WTC11 (cell line): Measurements from ENCODE around the gene RHBDL1. TPM values are rescaled to one million over a fixed set of nuclear protein-coding genes. Genes with fewer than 3 reads are reported as not detected.

ENCODE experiments used
- ATAC-seq: fragments of 200-7000 bp; cut with Tn5 transposase; 2 replicates; pipeline ENCODE4 v1.10.0; 2021; ENCODE audit warnings: mild to moderate bottlenecking, moderate library complexity
- CTCF ChIA-PET: fragments of 300-600 bp; sonication (Branson Sonifier 250); formaldehyde crosslinking; loops from one replicate; lab custom pipeline; 2021; ENCODE audit warnings: antibody characterized with exemption; lab: Charles Lee
- POLR2A ChIA-PET: fragments of 350-600 bp; sonication (Branson Sonifier 250); formaldehyde crosslinking; loops from one replicate; lab custom pipeline; 2021; ENCODE audit warnings: antibody characterized with exemption; lab: Charles Lee
- DNase-seq: peaks from one replicate; pipeline ENCODE4 v3.0.0; 2021; ENCODE audit warnings: low spot score
- H3K27ac Mint-ChIP-seq: 2 replicates; pipeline ENCODE4 v1.8.0; 2021; ENCODE audit warnings: mixed read lengths
- H3K27me3 Mint-ChIP-seq: 2 replicates; pipeline ENCODE4 v1.8.0; 2021; ENCODE audit warnings: low read depth, mild to moderate bottlenecking, moderate library complexity, mixed read lengths
- H3K36me3 Mint-ChIP-seq: 2 replicates; pipeline ENCODE4 v1.8.0; 2021; ENCODE audit warnings: mixed read lengths
- H3K4me1 Mint-ChIP-seq: 2 replicates; pipeline ENCODE4 v1.8.0; 2022; ENCODE audit warnings: mixed read lengths
- H3K4me3 Mint-ChIP-seq: 2 replicates; pipeline ENCODE4 v1.8.0; 2021; ENCODE audit warnings: mild to moderate bottlenecking, moderate library complexity, mixed read lengths
- H3K9me3 Mint-ChIP-seq: 2 replicates; pipeline ENCODE4 v1.8.0; 2021; ENCODE audit warnings: mixed read lengths
- CREB1 ChIP-seq: sonication (generic); formaldehyde crosslinking; IDR thresholded peaks from 2 replicates; pipeline ENCODE4 v1.8.0; 2023; ENCODE audit warnings: mild to moderate bottlenecking, missing genetic modification reagents
- CREM ChIP-seq: sonication (generic); formaldehyde crosslinking; IDR thresholded peaks from 2 replicates; pipeline ENCODE4 v1.8.1; 2022; ENCODE audit warnings: mild to moderate bottlenecking, missing genetic modification reagents, moderate library complexity
- ELF4 ChIP-seq: sonication (generic); formaldehyde crosslinking; IDR thresholded peaks from 2 replicates; pipeline ENCODE4 v1.8.1; 2022; ENCODE audit warnings: low read depth, mild to moderate bottlenecking, moderate library complexity, missing genetic modification reagents
- ETV6 ChIP-seq: sonication (generic); formaldehyde crosslinking; IDR thresholded peaks from 2 replicates; pipeline ENCODE4 v1.8.1; 2022; ENCODE audit warnings: mild to moderate bottlenecking, missing genetic modification reagents
- IRF2 ChIP-seq: sonication (generic); formaldehyde crosslinking; IDR thresholded peaks from 2 replicates; pipeline ENCODE4 v1.8.0; 2022; ENCODE audit warnings: low read depth, missing genetic modification reagents, borderline replicate concordance
- JUN ChIP-seq: sonication (generic); formaldehyde crosslinking; IDR thresholded peaks from 2 replicates; pipeline ENCODE4 v1.8.0; 2023; ENCODE audit warnings: mild to moderate bottlenecking, missing genetic modification reagents
- MYBL2 ChIP-seq: sonication (generic); formaldehyde crosslinking; IDR thresholded peaks from 2 replicates; pipeline ENCODE4 v1.8.1; 2023; ENCODE audit warnings: mild to moderate bottlenecking, moderate library complexity, missing genetic modification reagents
- NR3C1 ChIP-seq: sonication (generic); formaldehyde crosslinking; conservative IDR thresholded peaks from 2 replicates; pipeline ENCODE4 v1.8.1; 2023; ENCODE audit warnings: low read depth, mild to moderate bottlenecking, missing genetic modification reagents
- OVOL2 ChIP-seq: fragments of 250-450 bp; sonication (Bioruptor Pico); IDR thresholded peaks from 2 replicates; pipeline ENCODE4 v1.9.0; 2021; ENCODE audit warnings: mild to moderate bottlenecking, borderline replicate concordance
- RELA ChIP-seq: sonication (generic); formaldehyde crosslinking; IDR thresholded peaks from 2 replicates; pipeline ENCODE4 v1.8.1; 2022; ENCODE audit warnings: missing genetic modification reagents, mild to moderate bottlenecking, borderline replicate concordance
- RORB ChIP-seq: fragments of 250-450 bp; sonication (Bioruptor Pico); IDR thresholded peaks from 2 replicates; pipeline ENCODE4 v1.9.0; 2021; ENCODE audit warnings: mild to moderate bottlenecking
- SMAD3 ChIP-seq: sonication (generic); formaldehyde crosslinking; IDR thresholded peaks from 2 replicates; pipeline ENCODE4 v1.8.0; 2022; ENCODE audit warnings: missing genetic modification reagents, mild to moderate bottlenecking, borderline replicate concordance
- SOX15 ChIP-seq: fragments of 250-450 bp; sonication (Bioruptor Pico); IDR thresholded peaks from 2 replicates; pipeline ENCODE4 v1.9.0; 2021; ENCODE audit warnings: mild to moderate bottlenecking
- TP53 ChIP-seq: sonication (generic); formaldehyde crosslinking; IDR thresholded peaks from 2 replicates; pipeline ENCODE4 v1.8.1; 2023; ENCODE audit warnings: mild to moderate bottlenecking, missing genetic modification reagents
- total RNA-seq: library from RNA; stranded (reverse); gene quantifications from 3 replicates; pipeline ENCODE4 v1.2.3, GENCODE V29; 2021
- TF ChIP-seq, protein P1 (sequence below): fragments of 250-450 bp; sonication (Bioruptor Pico); IDR thresholded peaks from 2 replicates; pipeline ENCODE4 v1.8.0; 2021; ENCODE audit warnings: mild to moderate bottlenecking
- TF ChIP-seq, protein P2 (sequence below): sonication (generic); formaldehyde crosslinking; IDR thresholded peaks from 2 replicates; pipeline ENCODE4 v1.8.0; 2022; ENCODE audit warnings: mild to moderate bottlenecking, missing genetic modification reagents
- TF ChIP-seq, protein P3 (sequence below): fragments of 200-600 bp; IDR thresholded peaks from 2 replicates; pipeline ENCODE4 v1.8.0; 2022; ENCODE audit warnings: antibody characterized with exemption
- TF ChIP-seq, protein P4 (sequence below): sonication (generic); formaldehyde crosslinking; conservative IDR thresholded peaks from 2 replicates; pipeline ENCODE4 v1.8.1; 2023; ENCODE audit warnings: mild to moderate bottlenecking, low read depth, missing genetic modification reagents, moderate library complexity
- TF ChIP-seq, protein P5 (sequence below): sonication (generic); formaldehyde crosslinking; IDR thresholded peaks from 2 replicates; pipeline ENCODE4 v1.8.1; 2023; ENCODE audit warnings: mild to moderate bottlenecking, moderate library complexity, missing genetic modification reagents

Gene RHBDL1
- total RNA-seq, 1 experiment from 2014 or later = 8.2 TPM

DNA sequence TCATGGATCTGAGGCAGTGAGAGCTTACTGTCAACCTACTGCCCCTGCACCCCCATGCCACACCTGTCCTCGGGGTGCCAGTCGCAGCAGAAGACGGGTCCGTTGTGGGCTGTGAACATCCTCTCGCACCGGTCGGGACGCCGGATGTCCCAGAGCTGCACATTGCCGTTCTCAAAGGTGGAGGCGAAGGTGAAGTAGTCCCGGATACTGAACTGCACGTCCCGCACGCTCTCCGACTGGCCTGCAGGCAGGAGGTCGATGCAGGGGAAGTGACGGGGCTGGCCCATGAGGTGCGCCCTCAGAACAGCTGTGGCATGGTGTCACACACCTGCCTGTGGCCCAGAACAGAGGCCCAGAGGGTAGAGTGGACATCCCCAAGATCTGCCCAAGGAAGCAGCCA lies 12.0 kb downstream of the RHBDL1 start:
- H3K27me3 Mint-ChIP-seq = peaks cover 17% of the 10 kb centered on the region
- peaks cover 9% of the 10 kb centered on the region for H3K4me1 Mint-ChIP-seq
- POLR2A ChIA-PET = no interaction called here
- ATAC-seq = no peak
- peaks cover 9% of the 10 kb centered on the region for H3K36me3 Mint-ChIP-seq
- TF ChIP-seq JUN (CRISPR knock-in tag) (no peak), CREB1 (CRISPR knock-in tag) (no peak), TP53 (no peak), SMAD3 (CRISPR knock-in tag) (no peak), MYBL2 (CRISPR knock-in tag) (no peak), IRF2 (no peak), SOX15 (CRISPR knock-in tag) (no peak), RORB (CRISPR knock-in tag) (no peak), RELA (CRISPR knock-in tag) (no peak), CREM (CRISPR knock-in tag) (no peak), ELF4 (no peak), OVOL2 (CRISPR knock-in tag) (no peak), NR3C1 (CRISPR knock-in tag) (no peak), ETV6 (CRISPR knock-in tag) (no peak)
- TF ChIP-seq, protein P1, sequence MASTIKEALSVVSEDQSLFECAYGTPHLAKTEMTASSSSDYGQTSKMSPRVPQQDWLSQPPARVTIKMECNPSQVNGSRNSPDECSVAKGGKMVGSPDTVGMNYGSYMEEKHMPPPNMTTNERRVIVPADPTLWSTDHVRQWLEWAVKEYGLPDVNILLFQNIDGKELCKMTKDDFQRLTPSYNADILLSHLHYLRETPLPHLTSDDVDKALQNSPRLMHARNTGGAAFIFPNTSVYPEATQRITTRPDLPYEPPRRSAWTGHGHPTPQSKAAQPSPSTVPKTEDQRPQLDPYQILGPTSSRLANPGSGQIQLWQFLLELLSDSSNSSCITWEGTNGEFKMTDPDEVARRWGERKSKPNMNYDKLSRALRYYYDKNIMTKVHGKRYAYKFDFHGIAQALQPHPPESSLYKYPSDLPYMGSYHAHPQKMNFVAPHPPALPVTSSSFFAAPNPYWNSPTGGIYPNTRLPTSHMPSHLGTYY (CRISPR knock-in tag) = no peak
- TF ChIP-seq, protein P2, sequence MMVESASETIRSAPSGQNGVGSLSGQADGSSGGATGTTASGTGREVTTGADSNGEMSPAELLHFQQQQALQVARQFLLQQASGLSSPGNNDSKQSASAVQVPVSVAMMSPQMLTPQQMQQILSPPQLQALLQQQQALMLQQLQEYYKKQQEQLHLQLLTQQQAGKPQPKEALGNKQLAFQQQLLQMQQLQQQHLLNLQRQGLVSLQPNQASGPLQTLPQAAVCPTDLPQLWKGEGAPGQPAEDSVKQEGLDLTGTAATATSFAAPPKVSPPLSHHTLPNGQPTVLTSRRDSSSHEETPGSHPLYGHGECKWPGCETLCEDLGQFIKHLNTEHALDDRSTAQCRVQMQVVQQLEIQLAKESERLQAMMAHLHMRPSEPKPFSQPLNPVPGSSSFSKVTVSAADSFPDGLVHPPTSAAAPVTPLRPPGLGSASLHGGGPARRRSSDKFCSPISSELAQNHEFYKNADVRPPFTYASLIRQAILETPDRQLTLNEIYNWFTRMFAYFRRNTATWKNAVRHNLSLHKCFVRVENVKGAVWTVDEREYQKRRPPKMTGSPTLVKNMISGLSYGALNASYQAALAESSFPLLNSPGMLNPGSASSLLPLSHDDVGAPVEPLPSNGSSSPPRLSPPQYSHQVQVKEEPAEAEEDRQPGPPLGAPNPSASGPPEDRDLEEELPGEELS (CRISPR knock-in tag) = no peak
- TF ChIP-seq, protein P3, sequence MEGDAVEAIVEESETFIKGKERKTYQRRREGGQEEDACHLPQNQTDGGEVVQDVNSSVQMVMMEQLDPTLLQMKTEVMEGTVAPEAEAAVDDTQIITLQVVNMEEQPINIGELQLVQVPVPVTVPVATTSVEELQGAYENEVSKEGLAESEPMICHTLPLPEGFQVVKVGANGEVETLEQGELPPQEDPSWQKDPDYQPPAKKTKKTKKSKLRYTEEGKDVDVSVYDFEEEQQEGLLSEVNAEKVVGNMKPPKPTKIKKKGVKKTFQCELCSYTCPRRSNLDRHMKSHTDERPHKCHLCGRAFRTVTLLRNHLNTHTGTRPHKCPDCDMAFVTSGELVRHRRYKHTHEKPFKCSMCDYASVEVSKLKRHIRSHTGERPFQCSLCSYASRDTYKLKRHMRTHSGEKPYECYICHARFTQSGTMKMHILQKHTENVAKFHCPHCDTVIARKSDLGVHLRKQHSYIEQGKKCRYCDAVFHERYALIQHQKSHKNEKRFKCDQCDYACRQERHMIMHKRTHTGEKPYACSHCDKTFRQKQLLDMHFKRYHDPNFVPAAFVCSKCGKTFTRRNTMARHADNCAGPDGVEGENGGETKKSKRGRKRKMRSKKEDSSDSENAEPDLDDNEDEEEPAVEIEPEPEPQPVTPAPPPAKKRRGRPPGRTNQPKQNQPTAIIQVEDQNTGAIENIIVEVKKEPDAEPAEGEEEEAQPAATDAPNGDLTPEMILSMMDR = no peak
- TF ChIP-seq, protein P4, sequence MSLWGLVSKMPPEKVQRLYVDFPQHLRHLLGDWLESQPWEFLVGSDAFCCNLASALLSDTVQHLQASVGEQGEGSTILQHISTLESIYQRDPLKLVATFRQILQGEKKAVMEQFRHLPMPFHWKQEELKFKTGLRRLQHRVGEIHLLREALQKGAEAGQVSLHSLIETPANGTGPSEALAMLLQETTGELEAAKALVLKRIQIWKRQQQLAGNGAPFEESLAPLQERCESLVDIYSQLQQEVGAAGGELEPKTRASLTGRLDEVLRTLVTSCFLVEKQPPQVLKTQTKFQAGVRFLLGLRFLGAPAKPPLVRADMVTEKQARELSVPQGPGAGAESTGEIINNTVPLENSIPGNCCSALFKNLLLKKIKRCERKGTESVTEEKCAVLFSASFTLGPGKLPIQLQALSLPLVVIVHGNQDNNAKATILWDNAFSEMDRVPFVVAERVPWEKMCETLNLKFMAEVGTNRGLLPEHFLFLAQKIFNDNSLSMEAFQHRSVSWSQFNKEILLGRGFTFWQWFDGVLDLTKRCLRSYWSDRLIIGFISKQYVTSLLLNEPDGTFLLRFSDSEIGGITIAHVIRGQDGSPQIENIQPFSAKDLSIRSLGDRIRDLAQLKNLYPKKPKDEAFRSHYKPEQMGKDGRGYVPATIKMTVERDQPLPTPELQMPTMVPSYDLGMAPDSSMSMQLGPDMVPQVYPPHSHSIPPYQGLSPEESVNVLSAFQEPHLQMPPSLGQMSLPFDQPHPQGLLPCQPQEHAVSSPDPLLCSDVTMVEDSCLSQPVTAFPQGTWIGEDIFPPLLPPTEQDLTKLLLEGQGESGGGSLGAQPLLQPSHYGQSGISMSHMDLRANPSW (CRISPR knock-in tag) = no peak
- TF ChIP-seq, protein P5, sequence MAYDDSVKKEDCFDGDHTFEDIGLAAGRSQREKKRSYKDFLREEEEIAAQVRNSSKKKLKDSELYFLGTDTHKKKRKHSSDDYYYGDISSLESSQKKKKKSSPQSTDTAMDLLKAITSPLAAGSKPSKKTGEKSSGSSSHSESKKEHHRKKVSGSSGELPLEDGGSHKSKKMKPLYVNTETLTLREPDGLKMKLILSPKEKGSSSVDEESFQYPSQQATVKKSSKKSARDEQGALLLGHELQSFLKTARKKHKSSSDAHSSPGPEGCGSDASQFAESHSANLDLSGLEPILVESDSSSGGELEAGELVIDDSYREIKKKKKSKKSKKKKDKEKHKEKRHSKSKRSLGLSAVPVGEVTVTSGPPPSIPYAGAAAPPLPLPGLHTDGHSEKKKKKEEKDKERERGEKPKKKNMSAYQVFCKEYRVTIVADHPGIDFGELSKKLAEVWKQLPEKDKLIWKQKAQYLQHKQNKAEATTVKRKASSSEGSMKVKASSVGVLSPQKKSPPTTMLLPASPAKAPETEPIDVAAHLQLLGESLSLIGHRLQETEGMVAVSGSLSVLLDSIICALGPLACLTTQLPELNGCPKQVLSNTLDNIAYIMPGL (CRISPR knock-in tag) = no peak
- TF ChIP-seq, all 79 proteins: peak for 0
- DNase-seq = no peak
- no peak overlapping the region for H3K4me3 Mint-ChIP-seq
- H3K9me3 Mint-ChIP-seq = no peaks in the 10 kb centered on the region
- H3K27ac Mint-ChIP-seq = no peak overlapping the region
- CTCF ChIA-PET = no interaction called here
